ENCODE results near the gene LHX6.
A peak's percentile ranks its signal among the peaks of the same experiment; 100 is the strongest.

LHX6 gene

GRCh38 chr9:122228568-122229484 lies at the start of gene LHX6:
Gene LHX6, minus strand, starts transcription at chr9:122228957. Its CDS starts 217 bp downstream, at chr9:122228740.
- DNase-seq: no peak

DNA sequence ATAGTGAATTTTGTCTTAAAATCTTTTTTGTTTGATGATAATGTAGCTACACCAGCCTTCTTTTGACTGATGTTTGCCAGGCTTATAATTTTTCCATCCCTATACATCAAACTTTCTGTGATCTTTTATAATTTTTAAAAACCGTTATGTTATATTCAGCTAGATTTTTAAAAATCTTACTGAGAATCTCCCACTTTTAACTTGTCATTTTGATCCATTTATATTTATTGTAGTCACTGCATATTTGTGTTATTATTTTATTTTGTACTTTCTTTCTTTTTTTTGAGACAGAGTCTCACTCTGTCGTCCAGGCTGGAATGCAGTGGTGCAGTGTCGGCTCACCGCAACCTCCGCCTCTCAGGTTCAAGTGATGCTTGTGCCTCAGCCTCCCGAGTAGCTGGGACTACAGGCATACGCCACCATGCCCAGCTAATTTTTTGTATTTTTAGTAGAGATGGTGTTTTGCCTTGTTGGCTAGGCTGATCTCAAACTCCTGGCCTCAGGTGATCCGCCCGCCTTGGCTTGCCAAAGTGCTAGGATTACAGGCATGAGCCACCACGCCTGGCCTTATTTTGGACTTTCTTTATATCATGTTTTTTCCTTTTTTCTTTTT lies 48.6 kb upstream of the LHX6 start:
- no peak for DNase-seq

DNA sequence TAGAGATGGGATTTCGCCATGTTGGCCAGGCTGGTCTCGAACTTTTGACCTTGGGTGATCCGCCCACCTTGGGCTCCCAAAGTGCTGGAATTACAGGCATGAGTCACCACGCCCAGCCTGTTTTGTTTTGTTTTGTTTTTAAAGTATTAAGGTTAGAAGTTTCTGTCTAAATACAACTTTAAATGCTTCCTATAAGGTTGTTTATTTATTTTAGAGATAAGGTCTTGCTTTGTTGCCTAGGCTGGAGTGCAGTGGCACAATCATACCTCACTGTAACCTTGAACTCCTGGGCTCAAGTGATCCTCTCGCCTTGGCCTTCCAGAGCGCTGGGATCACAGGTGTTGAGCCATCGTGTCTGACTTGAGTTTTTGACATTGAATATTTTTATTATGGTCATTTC lies 47.3 kb upstream of the LHX6 start:
- no peak for DNase-seq

DNA sequence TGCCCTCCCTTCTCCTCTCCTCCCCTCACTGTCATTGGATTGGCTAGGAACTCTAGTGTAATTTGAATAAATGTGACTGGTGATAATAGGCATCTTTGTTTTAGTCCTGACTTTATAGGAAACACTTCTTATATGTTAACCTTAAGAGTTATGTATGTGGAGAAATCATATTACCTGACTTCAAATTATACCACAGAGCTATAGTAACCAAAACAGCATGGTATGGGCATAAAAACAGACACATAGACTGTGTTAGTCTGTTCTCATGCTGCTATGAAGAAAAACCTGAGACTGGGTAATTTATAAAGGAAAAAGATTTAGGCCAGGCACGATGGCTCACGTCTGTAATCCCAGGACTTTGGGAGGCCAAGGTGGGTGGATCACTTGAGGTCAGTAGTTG lies 45.3 kb upstream of the LHX6 start:
- DNase-seq: no peak

GRCh38 chr9:122268041-122268814 lies 39.5 kb upstream of the LHX6 start:
- no peak for DNase-seq

GRCh38 chr9:122265149-122265915 lies 36.6 kb upstream of the LHX6 start:
- no peak for DNase-seq

GRCh38 chr9:122264360-122265148 lies 35.8 kb upstream of the LHX6 start, which contains the start of the genes MRRF and RBM18:
Gene MRRF, plus strand, starts transcription at chr9:122264882. Its CDS starts 6,010 bp downstream, at chr9:122270892.
Gene RBM18, minus strand, starts transcription at chr9:122264840. Its CDS starts 3,348 bp downstream, at chr9:122261492.
- peak; percentile 57 for DNase-seq

DNA sequence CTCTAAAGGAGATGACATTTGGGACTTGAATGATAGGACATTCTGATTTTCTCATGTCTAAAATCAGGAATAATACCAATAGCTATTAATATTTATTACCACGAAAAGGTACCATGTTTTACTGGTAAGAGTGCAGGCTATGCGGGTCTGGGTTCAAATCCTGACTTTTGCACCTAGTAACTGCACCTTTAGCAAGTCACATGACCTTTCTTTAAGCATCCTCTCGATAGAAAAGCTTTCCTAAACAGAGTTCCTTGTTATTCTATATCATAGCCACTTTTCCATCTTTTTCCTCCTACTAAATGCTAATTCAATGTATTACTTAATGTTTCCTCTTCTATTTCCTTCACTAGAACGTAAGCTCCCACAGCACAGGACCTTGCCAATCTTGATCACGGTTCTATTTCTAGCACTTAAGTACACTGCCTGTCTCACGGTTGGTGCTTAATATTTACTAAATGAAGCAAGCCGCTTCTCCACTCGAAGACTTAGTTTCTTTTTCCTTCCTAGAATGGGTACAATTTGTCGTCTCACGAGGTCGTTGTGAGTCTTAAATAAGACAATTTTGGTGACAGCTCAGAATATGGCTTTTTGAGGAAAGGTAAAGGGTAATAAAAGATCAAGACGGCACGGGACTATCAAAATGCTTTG lies 35.1 kb upstream of the LHX6 start:
- DNase-seq: no peak

DNA sequence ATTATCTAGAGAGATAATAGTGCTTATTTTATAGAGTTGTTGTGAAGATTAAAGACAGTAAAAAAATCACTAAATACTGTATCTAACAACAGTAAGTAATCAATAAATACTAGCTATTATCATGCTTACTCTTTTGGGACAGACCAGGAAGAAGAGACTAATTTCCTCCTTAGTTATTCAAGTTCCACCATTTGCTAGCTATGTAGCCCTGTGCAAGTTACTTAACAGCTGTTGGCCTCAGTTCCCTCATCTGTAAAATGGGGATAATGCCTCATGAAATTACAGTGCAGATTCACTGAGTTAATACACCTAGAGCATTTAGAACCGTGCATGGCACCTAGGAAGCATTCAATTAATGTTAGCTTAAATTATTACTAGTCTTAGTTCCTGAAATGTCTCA lies 33.3 kb upstream of the LHX6 start:
- DNase-seq: no peak

GRCh38 chr9:122261469-122261881 lies 32.7 kb upstream of the LHX6 start:
- peak; percentile 69 for DNase-seq

DNA sequence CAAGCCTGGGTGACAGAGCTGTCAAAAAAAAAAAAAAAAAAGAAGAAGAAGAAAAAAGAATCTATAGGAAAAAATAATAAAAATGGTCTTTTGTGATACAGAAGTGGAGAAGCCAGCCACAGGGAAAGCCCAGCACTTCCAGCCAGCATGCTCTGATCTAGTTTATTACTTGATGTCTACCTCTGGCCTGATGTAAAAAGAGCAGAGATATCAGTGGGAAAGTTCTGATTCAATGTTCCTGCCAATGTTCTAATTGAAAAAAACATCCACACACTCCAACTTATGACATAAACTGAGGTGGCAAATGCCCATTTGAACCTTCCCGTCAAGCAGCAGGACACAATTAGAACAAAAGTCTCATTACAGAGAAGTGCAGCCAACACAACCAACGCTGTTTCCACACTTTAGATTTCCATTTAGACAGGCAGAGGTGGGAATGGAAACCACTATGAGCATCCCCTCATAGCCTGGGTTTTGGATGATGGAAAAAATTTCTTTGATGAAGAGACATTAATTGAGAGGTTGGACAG lies 30.2 kb upstream of the LHX6 start:
- no peak for DNase-seq

DNA sequence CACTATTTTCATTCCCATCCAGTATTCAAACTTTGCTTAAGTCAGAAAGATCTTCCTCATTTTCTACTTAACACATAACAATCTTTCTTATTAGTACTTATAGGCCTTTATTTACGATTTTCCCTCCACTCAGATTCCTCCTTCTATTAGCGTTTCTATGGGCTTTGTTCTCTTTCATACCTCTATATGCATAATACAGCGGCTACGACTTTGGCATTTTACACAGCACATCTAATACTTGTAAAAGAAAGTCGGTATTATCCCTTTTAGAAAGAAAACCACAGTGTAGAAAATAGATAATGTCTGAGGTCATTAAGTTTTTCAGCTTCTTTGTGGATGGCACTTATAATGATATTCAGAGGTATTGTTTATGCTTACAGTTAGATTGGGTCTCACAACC lies 27.4 kb upstream of the LHX6 start:
- DNase-seq: no peak

GRCh38 chr9:122254761-122255160 lies 26.0 kb upstream of the LHX6 start:
- DNase-seq: no peak

- DNase-seq: no peak
Observed at GRCh38 chr9:122252796-122253195, 24.0 kb upstream of the LHX6 start.

- DNase-seq: no peak
Observed at GRCh38 chr9:122251351-122251750, 22.6 kb upstream of the LHX6 start.

- no peak for DNase-seq
Observed at GRCh38 chr9:122248448-122248865, 19.7 kb upstream of the LHX6 start.

- DNase-seq: no peak
Observed at GRCh38 chr9:122246666-122247065, 17.9 kb upstream of the LHX6 start.

DNA sequence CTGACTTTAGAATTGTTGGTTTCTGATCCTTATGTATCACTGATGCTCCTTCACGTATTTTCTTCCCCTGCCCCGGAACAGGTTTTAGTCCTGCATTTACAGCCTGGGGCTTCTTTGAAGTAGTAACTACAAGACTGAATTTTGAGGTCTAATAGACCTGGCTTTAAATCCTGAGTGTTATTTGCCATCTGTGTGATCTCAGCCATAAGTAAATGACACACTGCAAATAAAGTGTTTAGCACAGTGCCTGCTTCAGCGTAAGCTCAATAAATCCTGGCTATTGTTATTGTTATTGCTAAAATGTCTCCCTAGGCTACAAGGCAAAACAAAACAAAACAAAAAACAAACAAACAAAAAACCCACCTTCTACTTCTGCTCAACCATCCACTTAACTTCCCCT lies 15.6 kb upstream of the LHX6 start:
- DNase-seq: no peak

- DNase-seq: no peak
Observed at GRCh38 chr9:122239722-122240121, 11.0 kb upstream of the LHX6 start.

DNA sequence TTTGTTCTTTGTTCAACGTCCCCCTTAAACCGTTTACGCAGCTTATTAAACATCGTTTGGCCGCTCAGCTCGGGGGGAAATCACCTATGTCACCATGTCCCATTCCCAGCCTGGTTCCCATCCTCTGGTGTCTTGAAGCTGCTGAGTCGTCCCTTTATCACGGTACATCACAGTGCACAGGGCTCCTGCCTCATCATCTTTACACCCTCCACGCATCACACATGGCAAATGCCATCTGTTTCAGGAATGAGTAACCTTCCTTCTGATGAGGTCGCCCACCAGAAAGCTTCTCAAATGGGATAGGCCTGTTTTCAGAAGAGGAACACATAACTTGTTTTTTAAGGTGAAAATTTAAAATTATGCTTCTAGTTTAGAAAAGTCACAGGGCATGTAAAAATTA lies 7.9 kb upstream of the LHX6 start:
- no peak for DNase-seq

All from DMS 273 treated with DMSO at 0.1 percent for 48 hours (cell line).